ENCODE data around the gene RALGDS. TPM values are rescaled to one million over a fixed set of nuclear protein-coding genes. Genes with fewer than 3 reads are reported as not detected.

Gene RALGDS
- total RNA-seq, 1 donor from 2014 or later, result 4.7 TPM

DNA sequence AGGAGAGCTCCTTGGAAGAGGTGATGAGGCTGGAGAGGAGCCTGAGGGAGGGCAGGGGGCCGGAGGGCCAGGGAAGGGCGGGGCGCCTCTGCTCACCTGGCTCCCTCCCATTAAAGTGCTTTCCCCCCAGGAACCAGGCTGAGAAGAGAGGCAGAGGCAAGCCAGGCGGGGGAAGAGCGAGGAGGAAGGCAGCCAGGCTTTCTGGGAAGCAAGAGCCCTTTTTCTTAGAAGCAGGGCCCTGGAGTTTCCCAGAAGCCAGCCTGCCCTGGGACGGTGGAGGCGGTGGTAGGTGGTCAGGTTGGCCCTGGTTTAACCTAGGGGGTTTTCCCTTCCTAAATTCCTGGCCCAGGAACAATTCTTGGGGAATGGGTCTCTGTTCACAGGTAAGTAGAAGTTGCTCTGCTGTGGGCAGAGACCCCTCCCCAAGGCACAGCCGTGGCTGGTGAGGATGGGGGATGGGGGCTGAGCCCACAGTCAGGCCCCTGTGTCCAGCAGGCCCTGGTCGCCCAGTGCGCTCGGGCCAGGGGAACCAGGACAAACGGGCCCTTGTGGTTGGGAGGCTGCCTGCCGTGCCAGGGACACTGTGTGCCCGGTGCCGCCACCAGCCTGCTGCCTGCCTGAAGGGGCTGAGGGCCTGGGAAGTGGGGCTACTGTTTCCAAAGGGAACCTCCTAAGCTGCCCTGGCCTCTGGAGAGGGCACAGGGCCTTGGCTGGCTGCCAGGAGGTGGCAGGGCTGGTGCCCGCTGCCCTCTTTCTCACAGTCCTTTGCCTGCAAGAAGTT lies 16.6 kb upstream of the RALGDS start:
- no peak for DNase-seq (ENCODE audit: low spot score)
- ATAC-seq, result no peak

DNA sequence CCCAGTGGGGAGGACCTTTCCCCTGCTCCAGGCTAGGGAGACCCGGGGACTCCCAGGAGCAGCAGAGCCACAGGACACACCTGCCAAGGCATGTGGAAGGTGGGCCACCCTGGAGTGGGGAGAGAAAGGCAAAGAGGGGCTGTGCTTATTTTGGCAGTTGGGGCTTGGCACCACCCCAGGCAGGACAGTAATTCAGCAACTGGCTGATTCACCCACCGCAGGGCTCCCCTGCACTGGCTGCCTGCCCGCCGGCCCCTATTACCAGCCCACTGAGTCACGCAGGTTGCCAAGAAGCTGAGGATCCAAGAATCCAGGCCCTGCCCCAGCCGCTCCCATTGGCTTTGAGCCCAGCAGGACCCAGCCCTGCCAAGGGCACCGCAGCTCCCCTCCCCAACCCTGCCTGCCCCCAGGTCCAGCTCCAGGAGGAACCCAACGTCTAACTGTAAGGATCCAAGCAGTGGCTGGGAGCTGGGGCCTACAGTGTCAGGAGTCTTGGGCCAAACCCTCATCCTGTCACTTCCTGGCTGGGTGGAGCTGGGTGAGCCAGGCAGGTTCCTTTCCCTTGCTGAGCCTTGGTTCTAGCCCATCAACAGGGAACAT lies 14.2 kb upstream of the RALGDS start:
- peak; percentile 11 for ATAC-seq
- DNase-seq (ENCODE audit: low spot score), result no peak

DNA sequence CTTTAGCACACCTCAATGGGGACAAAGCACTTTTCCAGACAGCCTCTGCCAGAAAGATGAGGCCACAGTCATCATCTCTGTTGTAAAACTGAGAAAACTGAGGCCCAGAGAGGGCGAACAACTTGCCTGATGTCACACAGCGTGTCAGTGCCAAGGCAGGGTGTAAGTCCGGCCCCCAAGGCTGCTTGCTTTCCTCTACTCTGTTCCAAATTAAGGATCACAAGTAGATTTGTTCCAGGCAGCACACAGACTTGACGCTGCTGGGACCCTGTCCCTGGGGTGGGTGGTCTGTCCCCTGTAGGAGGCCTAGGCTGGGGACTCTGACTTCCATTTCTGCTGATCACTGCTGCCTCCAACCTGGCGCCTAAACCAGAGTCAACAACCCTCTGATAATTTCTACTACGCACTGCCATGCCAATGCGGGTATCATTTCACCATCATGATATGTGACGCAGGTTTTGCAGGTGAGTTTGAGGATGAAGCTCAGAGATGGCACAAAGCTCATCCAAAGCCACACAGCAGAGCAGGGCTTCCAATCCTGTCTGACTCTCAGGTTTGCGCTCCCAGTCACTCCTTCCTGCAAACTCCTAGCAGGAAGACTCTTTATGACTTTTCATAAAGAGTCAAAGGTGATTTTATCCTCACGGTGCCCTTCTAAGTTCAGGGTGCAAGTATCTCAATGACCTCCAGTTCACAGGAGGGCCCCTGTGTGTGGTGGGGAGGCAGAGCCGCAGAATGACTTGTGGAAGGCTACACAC lies 13.5 kb upstream of the RALGDS start:
- no peak for ATAC-seq
- no peak for DNase-seq (ENCODE audit: low spot score)

DNA sequence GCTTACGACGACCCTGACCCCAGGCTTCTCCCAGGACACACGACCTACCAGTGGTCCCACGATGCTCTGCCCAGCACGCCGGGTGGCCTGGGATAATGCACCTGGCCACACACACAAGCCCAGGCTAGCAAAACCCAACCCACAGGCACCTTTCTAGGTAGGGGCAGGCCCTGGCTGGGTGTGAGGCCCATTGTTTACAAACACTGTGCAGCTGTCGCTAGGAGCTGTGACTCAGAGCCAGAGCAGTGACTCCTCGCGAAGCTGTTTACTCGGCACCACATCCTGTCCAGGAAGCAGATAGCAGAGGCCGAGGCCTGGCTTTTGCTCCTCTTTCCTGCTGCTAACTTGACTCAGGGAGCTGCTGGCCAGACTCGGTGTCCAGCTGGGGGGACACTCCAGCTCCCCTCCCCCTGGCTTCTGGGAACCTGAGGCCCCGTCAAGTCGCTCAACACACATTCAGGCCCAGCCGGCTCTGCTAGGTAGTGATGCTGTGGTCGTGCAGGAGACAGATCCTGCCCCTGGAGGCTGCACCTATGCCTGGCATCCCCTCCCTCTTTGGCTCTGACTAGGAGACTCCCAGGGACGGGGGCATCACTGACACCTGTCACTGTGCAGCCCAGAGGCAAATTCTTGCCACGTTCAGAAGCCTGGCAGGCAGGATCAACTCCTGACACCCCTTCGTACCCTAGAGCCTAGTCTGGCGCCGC lies 12.8 kb upstream of the RALGDS start:
- ATAC-seq, result peak; percentile 91
- peak; percentile 74 for DNase-seq (ENCODE audit: low spot score)

DNA sequence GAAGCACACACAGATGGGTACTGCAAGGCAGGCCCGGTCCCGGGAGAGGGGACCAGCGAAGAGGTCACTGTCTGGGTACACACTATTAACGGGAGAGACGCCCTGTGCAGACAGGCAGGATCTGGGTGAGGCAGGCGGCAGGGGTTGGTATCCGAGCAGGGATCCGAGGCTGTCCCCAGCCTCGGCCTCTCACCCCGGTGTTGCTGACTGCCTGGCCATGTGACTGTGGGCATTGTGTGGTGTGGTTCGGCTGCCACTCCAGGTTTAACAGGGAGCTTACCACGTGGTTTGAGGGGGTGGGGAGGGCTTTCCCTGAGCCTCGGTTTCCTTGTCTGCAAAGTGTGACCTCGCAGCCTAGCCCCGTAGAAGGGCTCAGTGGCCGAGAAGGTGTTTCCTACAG lies 11.1 kb upstream of the RALGDS start:
- DNase-seq (ENCODE audit: low spot score), result no peak
- ATAC-seq, result no peak

DNA sequence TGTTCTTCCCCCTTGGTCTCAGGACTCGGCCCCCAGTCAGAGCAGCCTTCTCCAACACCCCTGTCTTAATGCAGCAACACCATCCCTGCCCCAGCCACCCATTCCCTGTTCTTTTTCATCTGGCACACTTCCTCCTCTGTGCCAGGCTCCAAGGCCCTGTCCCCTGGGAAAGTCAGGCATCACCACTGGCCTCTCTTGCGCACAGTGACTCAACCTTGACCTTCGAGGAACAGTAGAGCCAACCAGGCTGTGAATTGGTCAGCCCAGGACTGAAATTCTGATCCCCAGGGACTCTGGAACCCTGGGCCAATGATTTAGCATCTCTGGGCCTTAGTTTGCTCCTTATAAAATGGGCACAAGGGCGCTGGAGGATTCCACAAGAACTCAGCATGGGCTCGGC lies 10.5 kb upstream of the RALGDS start:
- DNase-seq (ENCODE audit: low spot score) (no peak), ATAC-seq (no peak)

DNA sequence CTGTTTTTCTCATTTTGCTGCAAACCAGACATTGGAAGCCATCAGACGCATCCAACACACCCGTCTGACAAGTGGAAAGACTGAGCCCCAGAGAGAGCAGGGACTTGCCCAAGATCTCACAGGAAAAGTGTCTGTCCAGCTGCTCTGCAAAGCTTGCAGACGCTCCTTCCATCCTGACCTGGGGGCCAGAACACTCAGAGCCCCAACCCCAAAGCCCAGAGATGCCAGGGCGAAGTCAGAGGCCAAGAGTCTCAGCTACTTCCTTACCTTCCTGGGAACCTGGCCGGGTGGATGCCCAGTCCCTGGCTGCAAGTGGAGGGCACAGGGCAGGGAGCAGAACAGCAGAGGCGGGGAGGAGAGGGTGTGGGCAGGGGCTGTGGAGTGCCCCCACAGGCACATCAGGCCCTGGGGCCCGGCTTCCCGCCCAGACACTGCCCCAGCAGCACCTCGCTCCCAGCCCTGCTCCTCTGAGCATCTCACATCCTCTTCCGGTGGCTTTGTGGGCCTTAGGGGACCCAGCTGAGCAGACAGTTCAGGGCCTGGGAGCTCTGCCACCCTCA lies 9.7 kb upstream of the RALGDS start:
- no peak for ATAC-seq
- DNase-seq (ENCODE audit: low spot score), result no peak

DNA sequence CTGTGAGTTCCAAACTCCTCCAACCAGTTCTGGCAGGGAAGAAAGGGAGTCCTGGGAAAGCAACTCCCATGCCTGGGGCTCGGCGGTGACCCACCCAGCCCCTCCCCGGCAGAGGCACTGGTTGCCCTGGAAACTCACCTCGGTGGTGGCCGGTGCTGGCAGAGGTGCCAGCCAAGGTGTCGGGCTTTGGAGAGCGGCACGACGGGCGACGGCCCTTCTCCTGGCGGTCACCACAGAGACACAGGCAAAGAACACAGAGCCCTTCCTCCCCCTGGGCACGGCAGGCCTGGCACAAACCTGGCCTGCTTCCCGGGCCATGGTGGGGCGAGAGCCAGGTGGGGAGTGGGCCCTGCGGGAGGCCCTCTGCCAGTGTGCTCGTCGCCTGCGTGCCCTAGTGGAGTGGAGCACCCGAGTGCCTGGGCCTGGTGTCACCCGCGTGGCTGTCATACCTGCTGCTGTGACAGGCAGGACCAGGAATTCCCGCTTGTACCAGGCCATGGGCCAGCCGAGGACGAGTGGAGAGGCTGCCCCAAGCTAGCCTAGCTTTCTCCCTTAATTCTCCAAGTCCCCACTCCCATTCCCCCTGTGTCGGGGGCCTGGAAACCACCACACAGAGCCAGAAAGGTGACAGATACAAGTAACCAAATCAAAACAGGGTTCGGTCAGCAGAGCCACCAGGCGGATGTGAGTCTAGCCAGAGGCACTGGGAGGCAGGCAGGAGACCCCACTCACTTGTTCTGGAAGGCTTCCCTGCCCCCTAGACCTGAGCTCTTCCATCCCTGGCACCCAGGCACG lies 8.2 kb upstream of the RALGDS start:
- no peak for ATAC-seq
- no peak for DNase-seq (ENCODE audit: low spot score)

DNA sequence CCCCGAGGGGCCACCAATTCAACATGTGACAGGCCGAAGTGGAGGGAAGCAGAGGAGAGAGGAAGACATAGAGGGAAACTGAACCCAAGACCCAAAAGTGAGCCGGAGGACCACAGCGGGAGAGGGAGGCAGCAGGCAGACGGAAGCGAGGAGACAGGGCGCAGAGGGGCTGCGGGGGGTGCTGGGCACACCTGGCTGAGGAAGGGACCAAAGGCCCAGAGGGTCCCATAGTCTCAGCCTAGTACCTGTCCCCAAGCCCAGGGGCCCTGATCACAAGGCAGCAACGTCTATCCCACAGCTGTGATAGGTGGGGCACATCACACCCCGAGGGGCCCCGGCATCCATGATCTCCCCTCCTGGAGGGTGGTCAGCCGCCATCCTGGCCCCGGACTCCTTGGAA lies 7.1 kb upstream of the RALGDS start:
- DNase-seq (ENCODE audit: low spot score), result no peak
- ATAC-seq, result no peak

DNA sequence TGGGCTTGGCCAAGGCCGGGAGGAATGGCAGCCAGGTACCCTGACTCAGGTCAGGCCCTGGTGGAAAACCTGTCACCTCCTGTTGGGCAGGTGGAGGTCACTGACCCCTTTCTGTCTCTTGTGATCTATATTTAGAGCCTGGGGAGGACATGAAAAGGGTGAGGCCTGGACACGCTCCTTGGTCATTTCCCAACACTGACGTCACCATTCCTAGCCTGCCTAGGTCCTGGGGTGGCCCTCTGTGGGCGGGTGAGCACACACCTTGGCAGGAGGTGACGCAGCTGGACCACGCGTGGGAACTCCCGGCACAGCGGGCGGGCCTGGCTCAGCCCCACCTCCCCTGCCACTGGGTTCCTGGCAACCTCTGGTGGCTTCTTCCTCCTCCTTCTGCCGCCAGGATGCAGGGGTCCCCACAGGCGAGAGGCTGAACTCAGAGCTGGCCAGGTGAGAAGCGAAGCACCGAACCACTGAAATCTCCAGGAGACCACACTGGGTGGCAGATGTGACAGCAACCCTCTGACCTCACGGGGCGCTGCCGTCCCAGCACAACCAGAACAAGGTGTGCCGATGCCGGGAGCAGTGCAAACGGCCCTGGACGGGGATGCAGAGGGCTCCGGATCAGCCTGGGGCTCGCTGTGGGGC lies 6.4 kb upstream of the RALGDS start:
- peak; percentile 83 for ATAC-seq

DNA sequence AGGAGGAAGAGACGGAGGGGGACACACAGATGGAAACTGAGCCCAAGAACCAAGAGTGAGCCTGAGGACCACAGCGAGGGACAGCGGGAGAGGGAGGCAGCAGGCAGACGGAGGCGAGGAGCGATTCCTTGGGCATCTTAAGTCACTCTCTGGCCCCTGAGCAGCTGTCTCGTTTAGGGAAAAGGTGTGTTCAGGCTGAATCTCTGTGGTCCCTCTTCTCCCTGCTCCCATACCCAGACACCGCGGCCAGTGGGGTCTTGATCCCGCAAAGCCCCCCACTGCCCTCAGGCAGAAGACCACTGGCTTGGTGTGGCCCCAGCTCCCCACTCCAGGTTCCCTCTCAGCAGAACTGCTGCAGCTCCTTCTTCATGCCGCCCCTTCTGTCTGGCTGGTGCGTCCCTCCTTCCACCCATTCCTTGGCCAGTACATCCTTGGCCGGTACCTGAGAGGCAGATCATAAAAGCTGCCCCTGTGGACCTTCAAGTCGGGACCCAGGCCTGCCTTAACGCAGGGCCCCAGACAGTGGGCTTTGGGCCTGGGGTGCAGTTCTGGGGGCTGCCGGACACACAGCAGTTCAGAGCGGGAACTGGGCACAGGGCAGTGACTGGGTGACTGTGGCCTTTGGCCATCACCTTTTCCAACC lies 5.8 kb upstream of the RALGDS start:
- peak; percentile 8 for ATAC-seq
- no peak for DNase-seq (ENCODE audit: low spot score)

More for the DNA sequence above, 6.4 kb upstream of the RALGDS start:
- peak; percentile 89 for DNase-seq (ENCODE audit: low spot score)

DNA sequence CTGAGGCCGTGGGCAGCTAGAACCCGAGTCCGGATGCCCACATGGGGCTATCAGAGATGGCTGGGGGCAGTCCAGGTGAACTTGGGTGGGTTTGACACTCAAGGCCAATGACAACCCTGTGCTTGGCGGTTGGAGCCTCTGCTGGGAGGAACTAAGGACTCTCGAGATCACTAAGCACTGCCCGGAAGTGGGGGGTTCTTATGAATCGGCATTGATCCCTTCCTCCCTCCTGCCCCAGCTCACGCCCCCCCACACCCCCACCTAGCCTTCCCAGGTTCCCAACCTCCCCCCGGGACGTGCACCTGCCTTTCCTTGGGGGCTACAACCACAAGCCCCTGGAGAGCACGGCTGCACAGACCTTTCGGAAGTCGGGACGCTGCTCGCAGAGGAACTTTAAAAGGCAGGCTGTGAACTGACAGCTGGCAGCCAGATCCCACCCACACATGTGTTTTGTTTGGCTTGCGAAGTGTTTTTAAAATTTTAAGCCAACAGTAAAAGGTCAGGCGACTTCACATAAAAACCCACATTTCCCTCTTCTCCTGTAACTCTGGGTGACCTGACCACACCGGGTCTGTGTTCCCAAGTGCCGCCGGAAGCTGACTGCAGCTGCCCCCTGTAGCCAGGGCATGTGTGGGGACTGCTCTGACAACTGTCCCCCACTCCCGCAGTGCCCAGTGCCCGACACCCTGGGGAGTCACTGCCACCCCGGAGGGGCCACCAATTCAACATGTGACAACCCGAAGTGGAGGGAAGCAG lies 5.1 kb upstream of the RALGDS start:
- ATAC-seq (peak; percentile 43), DNase-seq (ENCODE audit: low spot score) (peak; percentile 63)

DNA sequence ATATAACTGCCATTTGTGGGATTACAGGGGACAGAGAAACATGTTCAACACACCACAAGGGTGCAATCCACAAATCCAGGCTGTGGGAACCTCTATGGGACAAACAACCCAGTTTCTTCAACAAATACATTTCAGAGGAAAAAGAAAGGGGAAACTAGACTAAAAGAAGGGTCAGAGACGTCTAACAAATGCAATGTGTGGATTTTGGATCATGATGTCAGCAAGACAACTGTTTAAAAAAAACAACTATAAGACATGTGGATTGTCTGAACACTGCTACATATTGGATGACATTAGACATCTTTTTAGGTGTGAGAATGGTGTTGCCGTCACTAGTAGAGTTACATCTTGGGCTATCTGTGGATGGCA lies 3.9 kb upstream of the RALGDS start:
- ATAC-seq (no peak), DNase-seq (ENCODE audit: low spot score) (no peak)

DNA sequence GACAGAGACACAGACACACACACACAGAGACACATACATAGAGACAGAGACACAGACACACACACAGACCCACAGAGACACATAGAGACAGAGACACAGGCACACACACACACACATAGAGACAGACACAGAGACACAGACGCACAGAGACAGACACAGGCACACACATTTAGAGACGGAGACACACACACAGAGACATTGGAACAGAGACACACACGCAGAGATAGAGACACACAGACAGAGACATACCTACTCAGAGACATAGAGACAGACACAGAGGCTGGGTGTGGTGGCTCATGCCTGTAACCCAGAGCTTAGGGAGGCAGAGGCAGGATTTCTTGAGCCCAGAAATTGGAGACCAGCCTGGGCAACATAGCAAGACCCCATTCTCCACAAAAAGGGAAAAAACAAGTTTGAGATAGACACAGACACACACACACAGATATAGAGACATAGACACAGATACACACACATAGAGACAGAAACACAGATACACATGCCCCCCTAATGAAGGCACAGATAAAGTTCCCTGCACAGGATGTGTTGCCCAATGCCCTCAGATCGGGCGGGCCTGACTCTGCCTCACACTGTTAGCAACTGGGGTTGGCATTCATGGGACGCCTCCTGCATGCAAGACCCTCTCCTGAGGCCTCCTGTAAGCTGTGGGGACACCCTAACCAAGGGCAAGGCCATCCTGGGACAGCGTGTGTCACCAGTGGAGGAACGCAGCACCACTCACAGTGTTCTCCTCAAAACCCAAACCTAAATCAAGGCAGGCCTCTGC lies 3.3 kb upstream of the RALGDS start:
- ATAC-seq, result no peak
- DNase-seq (ENCODE audit: low spot score), result no peak

DNA sequence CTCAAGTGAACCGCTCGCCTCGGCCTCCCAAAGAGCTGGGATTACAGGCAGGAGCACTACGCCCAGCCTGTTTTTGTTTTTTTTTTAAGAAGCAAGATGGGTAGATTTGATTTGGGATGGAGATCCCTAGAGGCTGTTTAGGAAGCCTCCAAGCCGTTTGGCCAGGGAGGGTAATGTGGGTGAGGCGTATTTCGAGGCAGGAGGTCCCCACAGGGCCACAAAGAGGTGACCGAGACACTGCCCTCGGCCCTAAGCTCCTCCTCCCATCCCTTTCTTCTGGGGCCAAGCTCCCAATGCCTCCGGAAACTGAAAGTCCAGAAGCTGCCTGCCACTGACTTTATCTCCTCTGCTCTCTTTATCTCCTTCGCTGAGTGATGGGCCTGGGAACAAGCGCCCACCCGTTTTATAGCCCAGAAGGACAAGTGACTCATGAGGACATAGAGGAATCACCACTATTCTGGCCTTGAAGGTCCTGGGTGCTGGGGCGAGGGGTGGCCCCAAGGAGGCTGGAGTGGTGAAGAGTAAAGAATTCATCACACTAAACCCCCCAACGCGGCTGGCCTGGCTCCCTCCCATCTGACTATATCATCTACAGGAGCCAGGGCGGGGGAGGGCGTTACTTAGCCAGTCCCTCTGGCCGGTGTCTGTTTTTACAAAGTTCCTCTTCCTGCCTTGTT lies 2.0 kb upstream of the RALGDS start:
- ATAC-seq, result no peak
- DNase-seq (ENCODE audit: low spot score), result no peak

DNA sequence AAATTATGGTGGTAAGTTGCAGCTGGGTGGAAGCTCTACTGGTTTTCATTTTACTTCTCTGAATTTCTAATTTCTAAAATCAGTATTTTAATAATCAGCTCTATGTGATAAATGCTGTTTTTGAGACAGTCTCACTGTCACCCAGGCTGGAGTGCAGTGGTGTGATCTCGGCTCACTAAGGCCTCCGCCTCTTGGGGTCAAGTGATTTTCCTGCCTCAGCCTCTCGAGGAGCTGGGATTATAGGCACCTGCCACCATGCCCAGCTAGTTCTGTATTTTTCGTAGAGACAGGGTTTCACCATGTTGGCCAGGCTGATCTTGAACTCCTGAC lies 1.5 kb upstream of the RALGDS start:
- DNase-seq (ENCODE audit: low spot score), result no peak
- no peak for ATAC-seq

DNA sequence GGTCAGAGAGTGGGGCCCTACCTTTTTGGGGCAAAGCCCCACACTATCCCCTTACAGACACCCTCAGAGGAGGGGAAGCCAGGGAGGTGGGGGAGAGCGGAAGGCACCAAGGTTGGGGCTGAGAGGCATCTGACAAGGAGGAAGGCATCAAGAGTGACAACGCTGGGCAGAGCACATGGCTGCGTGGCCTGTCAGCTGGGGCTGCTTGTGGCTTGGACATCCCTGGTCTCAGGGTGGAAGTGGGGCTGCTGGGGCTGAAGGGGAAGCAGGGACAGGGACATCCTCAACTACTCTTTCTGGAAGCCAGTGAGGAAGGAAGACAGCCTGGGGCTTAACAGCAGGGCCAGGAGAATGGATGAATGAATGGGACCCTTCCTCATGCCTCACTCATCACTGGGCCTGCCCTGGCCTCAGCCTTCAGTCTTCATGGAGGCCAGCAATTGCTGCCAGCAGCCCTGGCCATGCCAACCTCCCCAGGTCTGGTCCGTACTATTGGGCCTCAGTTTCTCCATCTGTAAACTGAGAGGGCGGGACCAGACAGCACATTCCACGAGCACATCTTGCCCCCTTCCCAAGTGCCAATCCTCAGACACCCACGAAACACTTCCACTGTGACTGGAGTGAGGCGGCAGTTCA lies 993 bp upstream of the RALGDS start:
- no peak for DNase-seq (ENCODE audit: low spot score)
- no peak for ATAC-seq
